ENCODE data around the gene TMED7. TPM values are rescaled to one million over a fixed set of nuclear protein-coding genes. Genes with fewer than 3 reads are reported as not detected.

TMED7 gene
- polyA plus RNA-seq, 1 of the 3 experiments (the other 2 are of a cell fraction), result 41.2 TPM

DNA sequence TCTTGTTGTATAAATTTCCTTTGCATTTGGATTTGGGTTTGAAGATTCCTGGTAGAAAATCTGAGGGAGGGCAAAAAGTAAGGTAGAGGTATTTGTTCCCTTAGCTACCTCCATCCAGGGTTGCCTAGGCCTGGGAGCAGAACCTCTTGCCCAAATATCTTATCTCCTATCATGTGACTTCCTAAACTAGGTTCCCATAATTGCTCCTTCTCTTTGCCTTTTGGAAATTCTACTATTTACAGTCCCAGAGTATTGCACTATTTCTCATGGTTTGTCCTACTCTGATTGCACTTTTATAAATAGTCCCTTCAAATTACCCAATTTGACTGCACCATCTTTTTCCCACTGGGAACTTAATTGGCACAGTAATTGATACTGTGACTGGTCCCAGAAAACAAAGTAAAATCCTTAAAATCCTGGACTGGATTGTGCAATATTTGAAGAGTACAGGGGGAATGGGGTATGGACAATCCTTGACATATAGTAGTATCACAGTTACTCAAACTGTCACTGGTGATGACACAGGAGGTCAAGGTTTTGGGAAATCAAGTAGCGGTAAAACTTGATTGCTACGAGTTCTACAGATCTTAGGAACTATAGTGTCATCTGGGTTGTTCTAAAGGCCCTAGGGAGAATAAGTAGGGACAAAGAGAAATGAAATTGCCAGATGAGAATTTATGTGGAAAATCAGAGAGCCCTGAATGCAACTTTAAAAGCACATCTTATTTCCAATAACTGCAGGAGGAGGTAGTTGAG, 31.5 kb upstream of the TMED7 start:
- H3K27ac ChIP-seq (ENCODE audit: low read depth in 2 of 2, low read length in 1 of 2), result peak overlapping the region in 1 of 2 experiments; percentile 33; a peak in 1 of 4 replicates
- POLR2A ChIA-PET, result no interaction called here
- no peak overlapping the region for H3K4me2 ChIP-seq
- H3K4me1 ChIP-seq (ENCODE audit: control insufficient read depth in 1 of 2, insufficient read depth in 2 of 2, low read depth in 1 of 2, low read length in 1 of 2), result no peaks in the 10 kb centered on the region
- no peaks in the 10 kb centered on the region for H3K9me2 ChIP-seq
- H4K20me1 ChIP-seq (ENCODE audit: insufficient read depth), result no peaks in the 10 kb centered on the region
- CTCF ChIA-PET, result interaction anchor here (0.7 to 1.3 kb wide), 3 partner anchors 7 to 23 kb away, joined by 3 to 6 read pairs (median 3); no protein-coding TSS in a partner anchor
- H3K4me3 ChIP-seq (ENCODE audit: low read depth in 2 of 2, low read length in 1 of 2), result no peak overlapping the region
- TF ChIP-seq EZH2phosphoT487 (IDR thresholded peaks at IDR 0.05; ENCODE audit: borderline replicate concordance, low read depth), result no peak
- TF ChIP-seq, protein P1, sequence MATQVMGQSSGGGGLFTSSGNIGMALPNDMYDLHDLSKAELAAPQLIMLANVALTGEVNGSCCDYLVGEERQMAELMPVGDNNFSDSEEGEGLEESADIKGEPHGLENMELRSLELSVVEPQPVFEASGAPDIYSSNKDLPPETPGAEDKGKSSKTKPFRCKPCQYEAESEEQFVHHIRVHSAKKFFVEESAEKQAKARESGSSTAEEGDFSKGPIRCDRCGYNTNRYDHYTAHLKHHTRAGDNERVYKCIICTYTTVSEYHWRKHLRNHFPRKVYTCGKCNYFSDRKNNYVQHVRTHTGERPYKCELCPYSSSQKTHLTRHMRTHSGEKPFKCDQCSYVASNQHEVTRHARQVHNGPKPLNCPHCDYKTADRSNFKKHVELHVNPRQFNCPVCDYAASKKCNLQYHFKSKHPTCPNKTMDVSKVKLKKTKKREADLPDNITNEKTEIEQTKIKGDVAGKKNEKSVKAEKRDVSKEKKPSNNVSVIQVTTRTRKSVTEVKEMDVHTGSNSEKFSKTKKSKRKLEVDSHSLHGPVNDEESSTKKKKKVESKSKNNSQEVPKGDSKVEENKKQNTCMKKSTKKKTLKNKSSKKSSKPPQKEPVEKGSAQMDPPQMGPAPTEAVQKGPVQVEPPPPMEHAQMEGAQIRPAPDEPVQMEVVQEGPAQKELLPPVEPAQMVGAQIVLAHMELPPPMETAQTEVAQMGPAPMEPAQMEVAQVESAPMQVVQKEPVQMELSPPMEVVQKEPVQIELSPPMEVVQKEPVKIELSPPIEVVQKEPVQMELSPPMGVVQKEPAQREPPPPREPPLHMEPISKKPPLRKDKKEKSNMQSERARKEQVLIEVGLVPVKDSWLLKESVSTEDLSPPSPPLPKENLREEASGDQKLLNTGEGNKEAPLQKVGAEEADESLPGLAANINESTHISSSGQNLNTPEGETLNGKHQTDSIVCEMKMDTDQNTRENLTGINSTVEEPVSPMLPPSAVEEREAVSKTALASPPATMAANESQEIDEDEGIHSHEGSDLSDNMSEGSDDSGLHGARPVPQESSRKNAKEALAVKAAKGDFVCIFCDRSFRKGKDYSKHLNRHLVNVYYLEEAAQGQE (IDR thresholded peaks at IDR 0.05; ENCODE audit: low read depth, low read length), result no peak
- no peak for TF ChIP-seq JUND (IDR thresholded peaks at IDR 0.05)
- TF ChIP-seq GABPA (IDR thresholded peaks at IDR 0.05; ENCODE audit: low read depth), result no peak
- TF ChIP-seq IRF3 (IDR thresholded peaks at IDR 0.05; ENCODE audit: low read depth, low read length), result no peak
- no peak for TF ChIP-seq GATA2 (CRISPR knock-in tag; IDR thresholded peaks at IDR 0.05)
- TF ChIP-seq YY1 (IDR thresholded peaks at IDR 0.05; ENCODE audit: low read depth), result no peak
- TF ChIP-seq NFIC (IDR thresholded peaks at IDR 0.05; ENCODE audit: borderline replicate concordance), result no peak
- H2AFZ ChIP-seq (ENCODE audit: low read depth), result no peak overlapping the region
- no peaks in the 10 kb centered on the region for H3F3A ChIP-seq (replicated peaks; ENCODE audit: insufficient read depth)
- H3K27me3 ChIP-seq (ENCODE audit: insufficient read depth), result no peaks in the 10 kb centered on the region
- H3K79me2 ChIP-seq (ENCODE audit: insufficient read depth), result no peaks in the 10 kb centered on the region
- no peaks in the 10 kb centered on the region for H3K36me3 ChIP-seq (replicated peaks in 1 of 2; ENCODE audit: control insufficient read depth in 1 of 2, insufficient read depth in 2 of 2, low read length in 1 of 2)
- H3K9me3 ChIP-seq, result 0 out of 2 replicates have a peak, but pooled peaks cover 4% of the 10 kb centered on the region
- no peak for DNase-seq
- no peak overlapping the region for H3K9ac ChIP-seq
- 66% methylated on average over 2 of the region's 2 CpGs for WGBS (ENCODE audit: low lambda C conversion rate)

DNA sequence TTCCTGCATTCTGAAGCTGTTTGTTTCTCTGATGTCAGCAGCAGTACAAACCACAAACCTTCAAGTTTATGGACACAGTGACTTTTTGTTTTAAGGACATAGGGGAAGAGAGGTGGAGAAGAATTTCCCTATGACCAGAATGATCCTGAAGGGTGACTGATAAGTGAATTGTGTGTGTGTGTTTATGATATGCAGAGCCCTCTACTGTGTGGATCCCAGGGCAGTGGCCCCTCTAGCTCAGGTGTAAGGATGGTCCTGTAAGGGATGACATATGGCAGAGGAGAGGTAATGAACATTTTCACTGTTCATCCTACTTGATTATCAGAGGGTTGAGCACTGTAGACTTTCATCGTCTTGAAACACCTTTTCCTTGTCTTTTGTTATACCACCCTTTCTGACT, 30.6 kb upstream of the TMED7 start:
- Histone ChIP-seq H3K79me2 (ENCODE audit: insufficient read depth) (no peaks in the 10 kb centered on the region), H3F3A (replicated peaks; ENCODE audit: insufficient read depth) (no peaks in the 10 kb centered on the region), H3K9me2 (no peaks in the 10 kb centered on the region), H3K36me3 (replicated peaks in 1 of 2; ENCODE audit: control insufficient read depth in 1 of 2, insufficient read depth in 2 of 2, low read length in 1 of 2) (no peaks in the 10 kb centered on the region), H3K4me3 (ENCODE audit: low read depth in 2 of 2, low read length in 1 of 2) (no peak overlapping the region), H3K9ac (no peak overlapping the region), H3K4me2 (no peak overlapping the region), H2AFZ (ENCODE audit: low read depth) (no peak overlapping the region), H3K4me1 (ENCODE audit: control insufficient read depth in 1 of 2, insufficient read depth in 2 of 2, low read depth in 1 of 2, low read length in 1 of 2) (no peaks in the 10 kb centered on the region), H4K20me1 (ENCODE audit: insufficient read depth) (no peaks in the 10 kb centered on the region), H3K27me3 (ENCODE audit: insufficient read depth) (no peaks in the 10 kb centered on the region), H3K27ac (ENCODE audit: low read depth in 2 of 2, low read length in 1 of 2) (no peak overlapping the region), H3K9me3 (0 out of 2 replicates have a peak, but pooled peaks cover 4% of the 10 kb centered on the region)
- ChIA-PET POLR2A (no interaction called here), CTCF (no interaction called here)
- no peak for DNase-seq
- WGBS (ENCODE audit: low lambda C conversion rate), result 90% methylated on average over 1 of the region's 1 CpG
- TF ChIP-seq NRF1 (IDR thresholded peaks at IDR 0.05; ENCODE audit: low read depth, low read length), result no peak
